Cardiac muscle cell (in vitro differentiated cells and primary cell): Measurements from ENCODE around the gene ABRAXAS1. TPM values are rescaled to one million over a fixed set of nuclear protein-coding genes. Genes with fewer than 3 reads are reported as not detected.
A peak's percentile ranks its signal among the peaks of the same experiment; 100 is the strongest.

ENCODE experiments used
- DNase-seq, 2 donors: peaks; one replicate each; pipeline versions ENCODE4 v3.0.0 to v3.0.0-alpha.2; 2010 to 2017; ENCODE audit warnings: low read depth in 1 of 2, low spot score in 1 of 2
- H3K27ac ChIP-seq: fragments of 200-600 bp; sonication (generic); 2 replicates; pipeline ENCODE4 v1.5.1; 2016
- H3K27me3 ChIP-seq: fragments of 200-600 bp; sonication (generic); 2 replicates; pipeline ENCODE4 v1.6.0; 2016; ENCODE audit warnings: control low read depth
- H3K36me3 ChIP-seq: fragments of 200-600 bp; sonication (generic); 2 replicates; pipeline ENCODE4 v1.5.1; 2016; ENCODE audit warnings: control low read depth
- H3K4me1 ChIP-seq: fragments of 200-600 bp; sonication (generic); 2 replicates; pipeline ENCODE4 v1.8.1; 2017; ENCODE audit warnings: low read depth, mild to moderate bottlenecking, mixed run types
- H3K4me3 ChIP-seq: fragments of 200-600 bp; sonication (generic); 2 replicates; pipeline ENCODE4 v1.5.1; 2016; ENCODE audit warnings: mild to moderate bottlenecking
- H3K9me3 ChIP-seq: fragments of 200-600 bp; sonication (generic); 2 replicates; pipeline ENCODE4 v1.5.1; 2017; ENCODE audit warnings: low read depth, mild to moderate bottlenecking, control low read depth
- CTCF ChIP-seq: IDR thresholded peaks from 2 replicates; pipeline ENCODE4 v1.5.1; 2012; ENCODE audit warnings: low read depth, mild to moderate bottlenecking, low read length
- polyA plus RNA-seq: library from polyadenylated mRNA; unstranded; fragments of >200 nt; fragmentation: Nextera tagmentation; extraction: Ambion mirVana; gene quantifications from 2 replicates; pipeline ENCODE4 v1.2.1, GENCODE V29; 2016
- total RNA-seq: library from RNA; depleted of rRNA; stranded (reverse); fragments of >200 nt; gene quantifications from 2 replicates; pipeline ENCODE4 v1.2.3, GENCODE V29; 2016

The ABRAXAS1 gene
- total and polyA plus RNA-seq, 2 experiments from 2014 or later = 5.1 to 14.6 TPM

GRCh38 chr4:83490876-83491450, 6.1 kb upstream of the ABRAXAS1 start:
- Histone ChIP-seq H3K27me3 (no peaks in the 10 kb centered on the region), H3K9me3 (no peaks in the 10 kb centered on the region), H3K4me3 (no peak overlapping the region), H3K4me1 (peaks cover 4% of the 10 kb centered on the region), H3K27ac (no peak overlapping the region), H3K36me3 (no peaks in the 10 kb centered on the region)
- peak; percentile 48 for DNase-seq
- TF ChIP-seq CTCF = peak; percentile 80

GRCh38 chr4:83489711-83490326, 4.9 kb upstream of the ABRAXAS1 start:
- Histone ChIP-seq H3K27ac (no peak overlapping the region), H3K4me3 (no peak overlapping the region), H3K4me1 (peaks cover 6% of the 10 kb centered on the region), H3K27me3 (no peaks in the 10 kb centered on the region), H3K36me3 (no peaks in the 10 kb centered on the region), H3K9me3 (no peaks in the 10 kb centered on the region)
- TF ChIP-seq CTCF = no peak
- DNase-seq = no peak

- no peaks in the 10 kb centered on the region for H3K27me3 ChIP-seq
- TF ChIP-seq CTCF = no peak
- H3K9me3 ChIP-seq = no peaks in the 10 kb centered on the region
- no peak for DNase-seq
- H3K36me3 ChIP-seq = no peaks in the 10 kb centered on the region
- no peak overlapping the region for H3K27ac ChIP-seq
- peaks cover 6% of the 10 kb centered on the region for H3K4me1 ChIP-seq
- H3K4me3 ChIP-seq = no peak overlapping the region
Observed at GRCh38 chr4:83486457-83487129, 1.7 kb upstream of the ABRAXAS1 start.

- Histone ChIP-seq H3K36me3 (peaks cover 9% of the 10 kb centered on the region), H3K27me3 (no peaks in the 10 kb centered on the region), H3K27ac (no peak overlapping the region), H3K4me3 (no peak overlapping the region), H3K4me1 (no peaks in the 10 kb centered on the region), H3K9me3 (no peaks in the 10 kb centered on the region)
- no peak for DNase-seq
- no peak for TF ChIP-seq CTCF
Observed at GRCh38 chr4:83473966-83474365, 10.9 kb downstream of the ABRAXAS1 start.

- Histone ChIP-seq H3K27me3 (no peaks in the 10 kb centered on the region), H3K9me3 (no peaks in the 10 kb centered on the region), H3K36me3 (peaks cover 15% of the 10 kb centered on the region), H3K4me1 (no peaks in the 10 kb centered on the region), H3K27ac (no peak overlapping the region), H3K4me3 (no peak overlapping the region)
- TF ChIP-seq CTCF = no peak
- DNase-seq = no peak
Observed at GRCh38 chr4:83473423-83473822, 11.5 kb downstream of the ABRAXAS1 start.
